Measurements from ENCODE around the gene UPK2.

The UPK2 gene

DNA sequence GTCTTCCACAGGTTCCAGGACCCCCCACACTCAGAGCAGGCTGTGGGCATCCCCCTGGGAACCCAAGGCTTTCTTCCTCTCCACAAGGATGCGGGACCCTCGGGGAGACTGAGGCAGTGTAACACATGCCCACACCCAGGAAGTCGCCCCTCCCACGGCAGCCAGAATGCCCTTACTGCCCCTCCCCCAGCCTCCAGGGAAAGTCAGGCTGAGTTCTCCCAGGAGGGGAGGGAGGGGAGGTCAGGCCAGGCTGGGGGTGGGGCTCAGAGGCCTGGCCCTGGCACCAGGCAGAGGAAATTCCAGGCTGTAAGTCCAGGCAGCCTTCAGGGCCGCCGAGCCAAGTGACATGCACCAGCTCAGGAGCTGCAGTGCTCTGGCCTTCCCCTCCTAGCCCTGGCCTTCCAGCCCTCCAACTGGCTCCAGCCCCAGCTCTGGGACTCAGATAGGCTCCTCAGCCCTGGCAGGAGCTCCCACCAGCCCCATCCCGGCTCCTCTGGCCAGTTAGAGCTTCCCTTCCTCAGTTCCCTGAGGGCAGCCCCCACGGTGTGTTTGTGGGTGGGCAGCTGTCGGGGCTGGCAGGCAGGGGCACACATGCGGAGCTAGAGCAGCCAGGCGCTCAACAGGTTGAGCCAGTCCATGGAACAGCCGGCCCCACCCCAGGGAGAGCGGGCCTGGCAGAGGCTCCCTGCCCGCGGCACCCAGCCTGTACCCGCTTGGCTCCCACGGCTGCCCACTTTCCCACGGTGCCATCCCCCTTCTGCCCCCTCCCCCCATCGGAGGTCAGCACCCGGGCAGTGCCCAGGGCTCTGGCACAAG is 34.0 kb upstream of the UPK2 start:
- Histone ChIP-seq H3K23ac (ENCODE audit: low read depth, low read length, poor library complexity) (peak overlapping the region; percentile 75), H3K14ac (ENCODE audit: low read length) (peak overlapping the region; percentile 91), H3K4ac (ENCODE audit: low read length) (peak overlapping the region; percentile 93), H2AK5ac (ENCODE audit: low read depth, low read length) (peak overlapping the region; percentile 90), H2AFZ (ENCODE audit: low read length) (no peak overlapping the region), H3K4me2 (ENCODE audit: insufficient read depth, low read length, poor library complexity, severe bottlenecking) (peak overlapping the region; percentile 56), H2BK15ac (ENCODE audit: low read length) (peak overlapping the region; percentile 86), H4K8ac (ENCODE audit: low read depth, low read length) (no peak overlapping the region), H4K91ac (ENCODE audit: low read depth, low read length, poor library complexity) (peak overlapping the region; percentile 85), H3K9ac (ENCODE audit: low read depth, low read length, poor library complexity) (peak overlapping the region; percentile 82), H3K9me3 (replicated peaks in 1 of 2; ENCODE audit: control insufficient read depth in 2 of 2, insufficient read depth in 1 of 2, low read depth in 1 of 2, low read length in 2 of 2) (no peaks in the 10 kb centered on the region), H3K27me3 (ENCODE audit: control insufficient read depth in 3 of 3, insufficient read depth in 3 of 3, low read depth in 1 of 3, low read length in 3 of 3) (no peaks in the 10 kb centered on the region), H2BK5ac (ENCODE audit: low read length) (peak overlapping the region; percentile 94), H3K27ac (replicated peaks; ENCODE audit: low read length) (peak overlapping the region; percentile 90), H3K79me1 (ENCODE audit: low read depth, low read length) (peaks cover 28% of the 10 kb centered on the region), H3K18ac (ENCODE audit: low read length) (peak overlapping the region; percentile 98), H2BK12ac (ENCODE audit: low read length) (peak overlapping the region; percentile 100), H3K4me3 (ENCODE audit: low read length in 2 of 2) (peak overlapping the region in 1 of 2 donors; percentile 45), H2BK120ac (ENCODE audit: low read depth, low read length) (peak overlapping the region; percentile 98), H3K4me1 (ENCODE audit: control insufficient read depth in 2 of 2, insufficient read depth in 1 of 2, low read depth in 1 of 2, low read length in 2 of 2) (peaks cover 68 to 81% of the 10 kb centered on the region in 2 donors), H3K36me3 (replicated peaks in 1 of 2; ENCODE audit: control insufficient read depth in 2 of 2, insufficient read depth in 2 of 2, low read length in 2 of 2) (no peaks in the 10 kb centered on the region)
- DNase-seq (ENCODE audit: low spot score) = no peak
- no CpG with 5 or more reads among the region's 20 CpGs for WGBS, 2 donors (ENCODE audit: extremely low coverage in 2 of 2, insufficient read length in 2 of 2, insufficient replicate concordance in 1 of 2)

DNA sequence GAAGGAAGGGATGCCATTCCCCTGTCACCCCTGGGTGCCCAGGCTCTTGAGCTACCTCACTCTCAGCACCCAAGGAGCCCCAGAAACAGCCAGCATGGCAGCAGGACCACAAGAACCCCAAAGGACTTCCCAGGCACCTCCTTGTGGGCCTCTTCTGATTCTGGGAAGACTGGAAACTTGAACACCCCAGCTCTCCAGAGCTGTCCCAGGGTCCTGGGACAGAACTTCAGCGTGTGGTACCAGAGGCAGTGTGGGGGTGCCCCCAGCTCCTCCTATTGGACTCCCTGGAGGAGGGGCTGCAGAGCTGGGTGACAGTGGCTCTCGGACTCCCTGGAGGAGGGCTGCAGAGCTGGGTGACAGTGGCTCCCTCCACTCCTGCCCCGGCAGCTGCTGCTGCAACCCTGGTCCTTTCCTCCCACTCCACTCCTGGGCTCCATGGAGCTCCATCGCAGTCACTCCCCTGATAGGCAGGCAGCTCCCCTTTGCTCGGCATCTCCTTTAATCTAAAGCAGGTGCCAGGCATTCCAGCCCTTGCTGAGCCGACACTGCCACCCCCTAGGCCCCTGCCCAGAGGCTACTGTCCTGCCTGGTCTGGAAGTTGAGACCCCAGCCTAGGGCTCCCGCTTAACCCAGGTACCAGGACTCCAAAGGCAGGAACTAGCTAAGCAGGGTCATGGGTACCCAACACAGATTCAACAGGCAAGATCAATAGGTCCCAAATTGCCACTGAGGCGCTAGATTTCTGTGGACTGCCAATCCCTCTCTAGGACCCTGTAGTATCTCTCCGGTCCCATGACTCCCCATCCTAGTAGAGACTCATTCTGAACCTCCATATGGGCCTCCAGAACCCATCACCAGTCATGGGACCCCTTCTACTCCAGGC is 33.1 kb upstream of the UPK2 start:
- Histone ChIP-seq H3K27me3 (ENCODE audit: control insufficient read depth in 3 of 3, insufficient read depth in 3 of 3, low read depth in 1 of 3, low read length in 3 of 3) (no peaks in the 10 kb centered on the region), H3K23ac (ENCODE audit: low read depth, low read length, poor library complexity) (no peak overlapping the region), H3K9me3 (replicated peaks in 1 of 2; ENCODE audit: control insufficient read depth in 2 of 2, insufficient read depth in 1 of 2, low read depth in 1 of 2, low read length in 2 of 2) (no peaks in the 10 kb centered on the region), H3K4me3 (ENCODE audit: low read length in 2 of 2) (no peak overlapping the region), H2BK120ac (ENCODE audit: low read depth, low read length) (peak overlapping the region; percentile 81), H3K18ac (ENCODE audit: low read length) (peak overlapping the region; percentile 96), H3K27ac (replicated peaks; ENCODE audit: low read length) (peak overlapping the region; percentile 67), H4K91ac (ENCODE audit: low read depth, low read length, poor library complexity) (no peak overlapping the region), H2AFZ (ENCODE audit: low read length) (no peak overlapping the region), H3K9ac (ENCODE audit: low read depth, low read length, poor library complexity) (peak overlapping the region; percentile 82), H3K14ac (ENCODE audit: low read length) (no peak overlapping the region), H2BK12ac (ENCODE audit: low read length) (peak overlapping the region; percentile 78), H2AK5ac (ENCODE audit: low read depth, low read length) (peak overlapping the region; percentile 90), H2BK5ac (ENCODE audit: low read length) (peak overlapping the region; percentile 94), H3K4ac (ENCODE audit: low read length) (no peak overlapping the region), H3K4me1 (ENCODE audit: control insufficient read depth in 2 of 2, insufficient read depth in 1 of 2, low read depth in 1 of 2, low read length in 2 of 2) (peaks cover 64 to 78% of the 10 kb centered on the region in 2 donors), H3K79me1 (ENCODE audit: low read depth, low read length) (peaks cover 28% of the 10 kb centered on the region), H4K8ac (ENCODE audit: low read depth, low read length) (no peak overlapping the region), H2BK15ac (ENCODE audit: low read length) (peak overlapping the region; percentile 86), H3K36me3 (replicated peaks in 1 of 2; ENCODE audit: control insufficient read depth in 2 of 2, insufficient read depth in 2 of 2, low read length in 2 of 2) (no peaks in the 10 kb centered on the region), H3K4me2 (ENCODE audit: insufficient read depth, low read length, poor library complexity, severe bottlenecking) (no peak overlapping the region)
- no CpG with 5 or more reads among the region's 9 CpGs for WGBS, 2 donors (ENCODE audit: extremely low coverage in 2 of 2, insufficient read length in 2 of 2, insufficient replicate concordance in 1 of 2)
- no peak for DNase-seq (ENCODE audit: low spot score)

DNA sequence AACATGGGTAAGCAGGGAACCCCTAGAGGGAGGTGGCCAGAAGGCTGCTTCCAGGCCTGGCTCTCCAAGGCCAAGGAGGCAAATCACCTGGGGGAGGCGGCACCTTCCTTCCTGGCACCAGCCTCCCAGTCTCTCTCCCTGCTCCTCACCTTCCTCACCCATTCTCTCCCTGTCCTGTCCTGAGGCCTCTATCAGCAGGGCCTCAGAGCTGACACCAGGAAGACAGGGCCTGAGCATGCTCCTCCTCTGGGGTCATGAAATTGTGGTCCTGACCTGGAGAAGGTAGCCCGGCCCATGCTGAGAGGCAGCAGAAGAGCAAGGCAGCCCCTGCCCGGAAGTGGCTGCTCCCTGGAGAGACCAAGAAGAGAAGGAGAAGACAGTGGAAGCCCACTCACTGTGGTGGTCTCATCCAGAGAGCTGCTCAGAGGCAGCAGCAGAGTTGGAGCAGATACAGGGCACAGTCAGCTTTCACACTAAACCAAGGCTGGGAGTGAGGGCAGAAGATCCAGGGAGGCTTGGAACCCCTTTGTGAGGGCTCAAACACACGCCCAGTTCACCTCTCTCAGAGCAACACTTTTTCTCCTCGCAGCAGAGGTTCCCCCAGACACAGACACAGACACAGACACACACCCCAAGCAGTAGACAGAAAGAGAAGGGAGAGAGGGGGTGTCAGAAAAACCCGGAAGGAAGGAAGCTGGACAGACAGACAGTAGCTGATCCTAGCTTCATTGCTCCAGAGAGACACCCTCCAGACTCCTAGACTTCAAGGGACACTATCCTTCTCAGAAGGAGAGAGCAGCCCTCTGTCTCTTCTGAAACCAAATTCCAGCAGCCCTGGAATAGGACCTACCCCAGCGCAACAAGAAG is 32.1 kb upstream of the UPK2 start:
- Histone ChIP-seq H3K9ac (ENCODE audit: low read depth, low read length, poor library complexity) (peak overlapping the region; percentile 60), H3K4me2 (ENCODE audit: insufficient read depth, low read length, poor library complexity, severe bottlenecking) (peak overlapping the region; percentile 78), H2AK5ac (ENCODE audit: low read depth, low read length) (no peak overlapping the region), H2BK120ac (ENCODE audit: low read depth, low read length) (peak overlapping the region; percentile 84), H4K8ac (ENCODE audit: low read depth, low read length) (no peak overlapping the region), H2BK15ac (ENCODE audit: low read length) (peak overlapping the region; percentile 82), H3K4me1 (ENCODE audit: control insufficient read depth in 2 of 2, insufficient read depth in 1 of 2, low read depth in 1 of 2, low read length in 2 of 2) (peaks cover 59 to 72% of the 10 kb centered on the region in 2 donors), H2BK12ac (ENCODE audit: low read length) (peak overlapping the region; percentile 78), H3K4ac (ENCODE audit: low read length) (no peak overlapping the region), H3K27me3 (ENCODE audit: control insufficient read depth in 3 of 3, insufficient read depth in 3 of 3, low read depth in 1 of 3, low read length in 3 of 3) (no peaks in the 10 kb centered on the region), H3K18ac (ENCODE audit: low read length) (peak overlapping the region; percentile 30), H3K23ac (ENCODE audit: low read depth, low read length, poor library complexity) (peak overlapping the region; percentile 35), H3K9me3 (replicated peaks in 1 of 2; ENCODE audit: control insufficient read depth in 2 of 2, insufficient read depth in 1 of 2, low read depth in 1 of 2, low read length in 2 of 2) (no peaks in the 10 kb centered on the region), H2AFZ (ENCODE audit: low read length) (peak overlapping the region; percentile 91), H4K91ac (ENCODE audit: low read depth, low read length, poor library complexity) (no peak overlapping the region), H3K14ac (ENCODE audit: low read length) (peak overlapping the region; percentile 65), H2BK5ac (ENCODE audit: low read length) (no peak overlapping the region), H3K79me1 (ENCODE audit: low read depth, low read length) (peaks cover 28% of the 10 kb centered on the region), H3K27ac (replicated peaks; ENCODE audit: low read length) (no peak overlapping the region), H3K36me3 (replicated peaks in 1 of 2; ENCODE audit: control insufficient read depth in 2 of 2, insufficient read depth in 2 of 2, low read length in 2 of 2) (no peaks in the 10 kb centered on the region), H3K4me3 (ENCODE audit: low read length in 2 of 2) (peak overlapping the region; percentile 95 to 96)
- DNase-seq (ENCODE audit: low spot score) = no peak
- no CpG with 5 or more reads among the region's 7 CpGs for WGBS, 2 donors (ENCODE audit: extremely low coverage in 2 of 2, insufficient read length in 2 of 2, insufficient replicate concordance in 1 of 2)
